Activated CD8-positive, alpha-beta memory T cell treated with anti-CD3 and anti-CD28 coated beads for 24 hours (primary cell): Measurements from ENCODE around the gene BRAF.
"Not testable (repeated sequence)": the region's sequence is repeated elsewhere in the genome, so short reads cannot be mapped to it uniquely, and the experiment has no call there.

Experiments
- DNase-seq: peaks from one replicate; pipeline ENCODE4 v3.0.0-alpha.2; 2020

BRAF gene

DNA sequence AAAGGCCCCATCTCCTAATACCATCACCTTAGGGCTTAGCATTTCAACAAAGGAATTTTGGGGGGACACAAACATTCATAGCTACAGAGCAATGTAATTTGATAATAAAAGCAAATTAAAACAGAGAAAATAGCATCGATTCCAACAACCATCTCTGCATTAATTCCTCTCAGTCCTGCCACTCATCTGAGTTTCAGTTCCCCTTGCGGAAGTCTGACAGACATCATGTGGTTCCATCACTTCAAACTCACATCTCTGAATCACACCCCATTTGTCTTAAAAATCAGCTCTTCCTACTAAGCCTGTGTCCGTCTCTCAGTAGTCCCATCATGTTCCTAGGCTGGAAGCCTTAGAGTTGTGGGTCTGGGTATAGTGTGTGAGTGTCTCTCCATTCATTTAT is 248.4 kb downstream of the BRAF start:
- DNase-seq, result no peak

DNA sequence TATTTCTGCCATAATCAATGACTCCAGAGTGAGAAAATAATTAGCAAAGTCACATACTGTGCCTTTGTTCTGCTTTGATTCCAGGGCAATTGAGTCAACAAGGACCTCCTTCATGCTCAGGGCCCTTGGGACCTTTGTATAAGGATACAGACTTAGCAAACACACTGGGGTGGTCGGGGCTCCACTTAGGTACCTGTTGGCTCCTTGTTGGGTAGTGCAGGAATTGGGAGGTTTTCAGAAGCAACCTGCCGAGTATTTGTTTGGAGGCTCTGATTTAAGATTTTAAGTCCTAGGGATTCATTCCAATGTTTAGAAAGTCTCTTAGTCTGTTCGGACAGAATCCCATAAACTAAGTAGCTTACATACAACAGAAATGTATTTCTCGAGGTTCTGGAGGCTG is 249.0 kb downstream of the BRAF start:
- DNase-seq, result no peak

DNA sequence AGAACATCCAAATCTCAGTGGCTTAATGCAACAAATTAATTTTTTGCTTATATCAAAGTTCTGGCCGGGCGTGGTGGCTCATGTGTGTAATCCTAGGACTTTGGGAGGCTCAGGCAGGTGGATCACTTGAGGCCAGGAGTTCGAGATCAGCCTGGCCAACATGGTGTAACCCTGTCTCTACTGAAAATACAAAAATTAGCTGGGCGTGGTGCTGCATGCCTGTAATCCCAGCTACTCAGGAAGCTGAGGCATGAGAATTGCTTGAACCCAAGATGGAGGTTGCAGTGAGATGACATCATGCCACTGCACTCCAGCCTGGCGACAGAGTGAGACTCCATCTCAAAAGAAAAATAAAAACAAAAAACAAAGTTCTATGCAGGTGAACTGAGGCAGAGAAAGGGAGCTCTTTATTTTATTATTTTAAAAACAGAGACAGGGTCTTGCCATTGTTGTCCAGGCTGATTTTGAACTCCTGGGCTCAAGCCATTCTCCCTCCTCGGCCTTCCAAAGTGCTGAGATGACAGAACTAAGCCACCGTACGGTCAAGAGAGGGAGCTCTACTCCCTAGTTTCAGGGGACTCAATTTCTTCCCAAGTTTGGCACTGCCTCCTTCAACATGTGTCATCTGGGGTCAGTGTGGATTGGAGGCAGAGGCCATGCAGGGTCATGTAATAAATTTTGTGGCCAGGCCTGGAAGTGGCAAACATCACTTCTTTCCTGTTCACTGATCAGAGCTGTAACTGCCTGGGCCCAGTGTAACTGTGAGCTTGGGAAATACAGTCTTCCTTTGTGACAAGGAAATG is 249.6 kb downstream of the BRAF start:
- no peak for DNase-seq

DNA sequence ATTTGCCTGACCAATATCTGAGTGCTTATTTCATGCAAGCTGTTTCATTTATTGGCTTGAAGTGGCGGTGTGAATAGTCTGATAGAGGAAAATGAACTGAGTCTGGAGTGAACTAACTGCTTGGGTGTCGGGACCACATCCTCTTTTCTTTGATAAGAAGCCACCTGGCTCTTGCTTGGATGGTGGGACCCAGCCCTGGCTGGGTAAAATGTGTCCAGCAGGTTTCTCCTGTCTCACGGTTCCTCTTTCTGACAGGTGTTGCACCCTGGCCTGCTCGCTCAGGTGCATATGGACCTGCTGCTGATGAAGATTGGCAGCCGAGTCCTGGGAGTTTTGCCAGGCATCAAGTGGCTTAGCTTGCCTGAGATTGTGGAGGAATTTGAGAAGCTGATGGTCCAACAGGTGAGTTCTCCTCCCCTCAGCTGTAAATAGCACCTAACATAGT is 250.4 kb downstream of the BRAF start:
- no peak for DNase-seq

DNA sequence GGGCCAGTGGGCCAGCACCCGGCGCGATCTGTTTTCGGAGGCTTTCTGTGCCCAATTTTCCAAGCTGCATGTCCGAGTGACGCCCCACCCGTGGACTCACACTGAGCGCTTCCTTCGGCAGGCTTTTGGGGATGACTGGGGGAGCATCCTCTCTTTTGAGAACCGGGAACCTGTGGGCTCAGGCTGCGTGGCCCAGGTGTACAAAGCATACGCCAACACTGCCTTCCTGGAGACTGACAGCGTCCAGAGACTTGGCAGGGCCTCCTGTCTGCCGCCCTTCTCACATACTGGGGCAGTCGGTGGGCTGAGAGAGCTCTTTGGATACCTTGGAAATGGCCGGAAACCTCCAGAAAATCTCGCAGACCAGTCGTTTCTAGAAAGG is 251.0 kb downstream of the BRAF start:
- DNase-seq, result no peak

DNA sequence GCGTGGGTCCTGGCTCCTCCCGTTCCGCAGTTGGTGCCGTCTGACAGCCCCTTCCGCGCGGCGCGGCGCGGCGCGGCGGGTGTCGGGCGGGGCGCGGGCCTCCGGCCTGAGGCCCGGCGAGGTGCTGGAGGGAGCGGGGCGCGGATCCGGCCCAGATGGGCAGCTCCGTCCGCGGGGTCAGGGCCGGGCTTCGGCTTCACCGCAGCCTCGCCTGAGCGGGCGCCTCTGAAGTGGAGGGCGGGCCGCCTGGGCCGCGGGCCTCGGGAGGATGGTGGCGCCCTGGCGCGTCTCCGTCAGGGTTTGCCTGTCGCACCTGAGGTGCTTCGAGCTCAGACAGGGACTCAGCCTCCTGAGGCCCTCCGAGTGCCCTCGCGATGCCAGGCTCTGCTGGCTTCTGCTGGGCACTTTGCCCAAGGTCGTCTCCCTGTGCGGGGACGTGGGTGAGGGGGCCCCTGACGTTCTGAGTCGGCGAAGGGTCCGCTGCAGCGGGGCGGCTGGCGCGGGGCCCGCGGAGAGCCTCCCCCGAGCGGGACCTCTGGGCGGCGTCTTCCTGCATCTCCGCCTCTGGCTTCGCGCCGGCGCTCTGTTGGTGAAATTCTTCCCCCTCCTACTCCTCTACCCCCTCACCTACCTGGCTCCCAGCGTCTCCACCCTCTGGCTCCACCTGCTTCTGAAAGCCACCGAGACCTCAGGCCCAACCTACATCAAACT is 251.5 kb downstream of the BRAF start:
- DNase-seq, result peak; percentile 87

DNA sequence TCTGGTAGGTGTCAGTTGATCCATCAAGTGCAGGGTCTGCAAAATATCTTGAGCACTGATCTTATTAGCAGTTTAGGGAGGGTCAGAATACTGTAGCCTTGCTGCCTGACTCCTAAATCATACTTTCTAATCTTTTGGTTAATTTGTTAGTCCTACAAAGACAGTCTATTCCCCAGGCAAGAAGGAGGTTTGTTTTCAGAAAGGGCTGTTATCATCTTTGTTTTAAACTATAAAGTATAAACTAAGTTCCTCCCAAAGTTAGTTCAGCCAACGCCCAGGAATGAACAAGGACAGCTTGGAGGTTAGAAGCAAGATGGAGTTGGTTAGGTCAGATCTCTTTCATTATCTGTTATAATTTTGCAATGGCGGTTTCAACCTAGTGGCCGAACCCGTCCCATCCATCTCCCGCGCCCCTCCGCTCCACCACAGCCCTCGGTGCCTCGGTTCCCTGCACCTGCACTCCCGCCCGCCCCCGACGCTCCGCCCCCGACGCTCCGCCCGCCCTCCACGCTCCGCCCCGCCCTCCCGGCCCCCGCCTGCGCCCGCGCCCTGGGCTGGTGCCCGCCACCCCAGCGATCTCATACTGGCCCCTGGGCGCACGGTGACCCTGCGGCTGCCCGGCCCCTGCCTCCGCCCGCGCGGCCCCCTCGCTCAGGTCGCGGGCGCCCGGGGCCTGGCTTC is 252.2 kb downstream of the BRAF start, which contains the start of gene ADCK2:
Gene ADCK2 (plus strand): TSS at position 564 of the 681 bp plus-strand sequence. CDS start 386 bp downstream, outside the sequence.
- DNase-seq, result no peak

DNA sequence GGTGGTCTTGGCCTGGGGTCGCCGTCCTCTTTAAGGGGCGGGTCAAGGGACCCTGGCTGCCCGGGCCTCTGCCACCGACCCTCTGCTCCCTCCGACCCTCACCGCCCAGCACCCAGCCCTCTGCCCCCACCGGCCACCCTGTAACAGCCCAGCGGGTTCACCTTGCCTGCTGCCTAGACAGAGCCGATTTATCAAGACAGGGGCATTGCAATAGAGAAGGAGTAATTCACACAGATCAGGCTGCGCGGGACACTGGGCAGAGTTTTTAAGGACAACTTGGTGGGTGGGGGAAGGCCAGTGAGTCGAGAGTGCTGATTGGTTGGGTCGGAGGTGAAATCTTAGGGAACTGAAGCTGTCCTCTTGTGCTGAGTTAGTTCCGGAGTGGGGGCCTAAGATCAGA is 252.8 kb downstream of the BRAF start:
- no peak for DNase-seq

DNA sequence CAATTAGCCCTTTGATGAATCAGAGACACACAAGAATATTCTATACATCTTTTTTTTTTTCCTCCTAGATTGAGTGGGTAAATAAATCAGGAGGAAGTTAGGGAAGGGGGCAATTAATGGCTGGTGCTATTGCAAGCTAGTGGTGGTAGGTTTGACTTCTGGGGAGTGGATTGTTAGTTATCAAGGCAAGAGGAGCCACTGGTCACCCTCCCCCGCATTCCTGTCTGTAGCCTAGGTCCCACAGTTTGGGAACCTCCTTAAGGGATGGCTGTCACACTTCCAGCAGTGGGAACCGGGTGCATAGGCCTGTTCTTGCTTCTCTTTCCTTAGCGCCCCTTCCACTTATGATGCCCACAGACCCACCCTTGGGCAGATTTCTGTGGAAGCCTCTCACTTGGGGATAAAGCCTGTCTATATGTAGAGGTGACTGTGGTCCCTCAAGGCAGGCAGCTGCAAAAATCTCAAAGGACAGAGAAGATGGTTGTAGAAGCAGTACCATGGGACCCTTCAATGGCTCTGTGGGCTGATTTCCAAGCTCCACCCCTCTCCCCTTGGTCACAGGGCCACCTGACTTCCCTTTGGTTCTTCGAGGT is 254.3 kb downstream of the BRAF start:
- DNase-seq, result no peak

DNA sequence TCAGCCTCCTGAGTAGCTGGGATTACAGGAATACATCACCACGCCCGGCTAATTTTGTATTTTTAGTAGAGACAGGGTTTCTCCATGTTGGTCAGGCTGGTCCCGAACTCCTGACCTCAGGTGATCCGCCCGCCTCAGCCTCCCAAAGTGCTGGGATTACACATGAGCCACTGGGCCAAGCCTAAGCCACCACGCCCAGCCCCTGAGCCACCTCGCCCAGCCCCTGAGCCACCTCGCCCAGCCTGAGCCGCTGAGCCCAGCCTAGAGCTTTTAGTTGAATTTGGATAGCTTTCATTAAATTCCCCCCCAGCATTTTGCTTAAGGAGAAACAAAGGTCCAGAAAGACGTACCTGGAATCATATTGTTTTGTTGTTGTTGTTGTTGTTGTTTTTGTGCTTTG is 254.9 kb downstream of the BRAF start:
- DNase-seq, result not testable (repeated sequence)

DNA sequence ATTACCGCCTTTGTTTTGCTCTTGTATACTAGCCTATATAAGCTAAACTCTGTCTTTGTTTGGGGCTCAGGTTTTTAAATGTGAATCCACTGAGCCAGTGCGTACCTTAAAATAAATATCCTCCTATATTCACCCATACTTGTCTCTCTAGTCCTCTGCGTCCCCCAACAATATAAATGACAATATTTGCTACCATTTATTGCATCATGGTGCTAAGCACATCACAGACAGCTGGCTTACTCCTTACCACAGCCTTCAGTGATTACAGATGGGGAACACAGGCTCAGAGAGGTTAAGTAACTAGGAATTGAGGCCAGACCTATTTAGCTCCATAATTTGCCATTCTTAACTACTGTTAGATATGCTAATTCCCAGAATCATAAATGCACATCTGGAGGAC is 255.4 kb downstream of the BRAF start:
- no peak for DNase-seq
